ENCODE data around the gene SDCCAG8. TPM values are rescaled to one million over a fixed set of nuclear protein-coding genes. Genes with fewer than 3 reads are reported as not detected.

Gene SDCCAG8
- total RNA-seq, 1 donor from 2014 or later = 19.8 TPM

DNA sequence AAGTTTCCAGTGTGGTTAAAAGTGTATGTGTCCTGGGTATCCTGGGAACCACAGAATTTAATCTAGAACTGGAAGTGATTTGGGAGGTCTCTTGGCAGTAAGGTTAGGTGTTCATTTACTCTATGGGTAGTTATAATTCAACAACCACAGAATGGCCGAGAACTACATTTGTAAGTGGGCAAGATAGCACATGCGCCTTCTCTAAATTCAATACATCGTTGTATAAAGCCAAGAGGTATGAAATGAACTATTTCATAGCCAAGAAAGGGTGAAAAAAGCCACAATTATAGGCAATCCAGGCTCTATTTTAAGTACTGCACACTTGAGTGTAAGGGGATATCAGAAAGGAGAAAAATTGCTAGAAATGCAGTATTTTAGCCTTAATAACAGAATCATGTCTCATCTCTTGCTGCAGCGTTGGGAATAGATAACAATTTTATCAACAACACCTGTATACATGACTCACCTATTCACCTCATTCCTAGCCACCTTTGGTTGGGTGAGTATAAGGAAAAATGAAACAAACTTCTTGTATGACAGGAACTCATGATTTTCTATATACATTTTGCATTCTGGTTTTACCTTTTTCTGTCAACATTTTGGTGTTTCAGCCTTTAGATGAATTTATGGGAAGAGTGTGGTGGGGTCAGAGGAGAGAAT is 4.5 kb downstream of the SDCCAG8 start:
- TF ChIP-seq, protein P1, sequence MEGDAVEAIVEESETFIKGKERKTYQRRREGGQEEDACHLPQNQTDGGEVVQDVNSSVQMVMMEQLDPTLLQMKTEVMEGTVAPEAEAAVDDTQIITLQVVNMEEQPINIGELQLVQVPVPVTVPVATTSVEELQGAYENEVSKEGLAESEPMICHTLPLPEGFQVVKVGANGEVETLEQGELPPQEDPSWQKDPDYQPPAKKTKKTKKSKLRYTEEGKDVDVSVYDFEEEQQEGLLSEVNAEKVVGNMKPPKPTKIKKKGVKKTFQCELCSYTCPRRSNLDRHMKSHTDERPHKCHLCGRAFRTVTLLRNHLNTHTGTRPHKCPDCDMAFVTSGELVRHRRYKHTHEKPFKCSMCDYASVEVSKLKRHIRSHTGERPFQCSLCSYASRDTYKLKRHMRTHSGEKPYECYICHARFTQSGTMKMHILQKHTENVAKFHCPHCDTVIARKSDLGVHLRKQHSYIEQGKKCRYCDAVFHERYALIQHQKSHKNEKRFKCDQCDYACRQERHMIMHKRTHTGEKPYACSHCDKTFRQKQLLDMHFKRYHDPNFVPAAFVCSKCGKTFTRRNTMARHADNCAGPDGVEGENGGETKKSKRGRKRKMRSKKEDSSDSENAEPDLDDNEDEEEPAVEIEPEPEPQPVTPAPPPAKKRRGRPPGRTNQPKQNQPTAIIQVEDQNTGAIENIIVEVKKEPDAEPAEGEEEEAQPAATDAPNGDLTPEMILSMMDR (IDR thresholded peaks at IDR 0.05) = no peak
- no peak overlapping the region for H3K4me3 Mint-ChIP-seq (ENCODE audit: unreplicated experiment)
- H3K9me3 Mint-ChIP-seq (ENCODE audit: low read depth) = no peaks in the 10 kb centered on the region
- no peaks in the 10 kb centered on the region for H3K27me3 Mint-ChIP-seq (ENCODE audit: low read depth)
- no peaks in the 10 kb centered on the region for H3K36me3 Mint-ChIP-seq (ENCODE audit: low read depth)
- H3K4me1 Mint-ChIP-seq (ENCODE audit: low read depth) = peaks cover 35% of the 10 kb centered on the region
- DNase-seq (ENCODE audit: low spot score) = no peak
- H3K27ac Mint-ChIP-seq (ENCODE audit: unreplicated experiment) = no peak overlapping the region

DNA sequence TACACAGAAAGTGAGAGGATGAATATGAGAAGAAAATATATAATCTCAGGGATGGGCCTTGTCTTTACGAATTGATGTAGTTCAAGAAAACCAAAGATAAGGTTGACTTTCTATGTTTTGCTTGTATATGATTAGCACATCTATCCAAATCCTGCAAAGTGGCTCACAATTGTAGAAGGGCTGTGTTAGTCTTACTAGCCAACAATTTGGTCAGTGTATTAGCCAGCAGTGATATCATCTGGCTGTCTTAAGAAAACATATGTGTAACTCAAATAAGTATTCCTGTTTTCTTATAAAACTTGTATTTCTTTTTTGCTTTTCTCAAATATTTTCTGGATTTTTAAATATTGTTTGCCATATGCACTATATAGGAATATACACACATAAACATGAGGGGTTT is 5.5 kb downstream of the SDCCAG8 start:
- no peaks in the 10 kb centered on the region for H3K27me3 Mint-ChIP-seq (ENCODE audit: low read depth)
- H3K27ac Mint-ChIP-seq (ENCODE audit: unreplicated experiment) = no peak overlapping the region
- TF ChIP-seq, protein P1 (IDR thresholded peaks at IDR 0.05) = no peak
- no peaks in the 10 kb centered on the region for H3K9me3 Mint-ChIP-seq (ENCODE audit: low read depth)
- no peak for DNase-seq (ENCODE audit: low spot score)
- H3K4me1 Mint-ChIP-seq (ENCODE audit: low read depth) = peaks cover 37% of the 10 kb centered on the region
- H3K4me3 Mint-ChIP-seq (ENCODE audit: unreplicated experiment) = no peak overlapping the region
- no peaks in the 10 kb centered on the region for H3K36me3 Mint-ChIP-seq (ENCODE audit: low read depth)

DNA sequence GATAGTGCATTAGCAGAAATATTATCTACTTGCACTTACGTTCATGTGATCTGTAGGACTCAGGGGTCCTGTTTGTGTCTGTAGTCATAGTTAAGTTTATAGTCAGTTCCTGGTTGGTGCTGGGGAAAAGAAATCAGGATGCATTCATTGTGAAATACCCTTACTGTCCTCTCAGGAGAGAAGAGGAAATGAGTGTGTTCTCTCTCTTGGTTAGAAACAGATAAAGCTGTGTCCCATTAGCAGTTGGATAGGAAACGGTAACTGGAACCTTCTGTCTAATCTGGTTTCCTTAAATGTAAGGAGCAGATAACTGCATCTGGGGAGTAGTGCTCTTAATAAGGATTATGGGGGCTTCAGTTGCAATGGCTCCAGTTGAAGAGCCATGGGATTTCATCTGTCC is 8.9 kb downstream of the SDCCAG8 start:
- TF ChIP-seq, protein P1 (IDR thresholded peaks at IDR 0.05) = no peak
- no peak for DNase-seq (ENCODE audit: low spot score)
- Mint-ChIP-seq H3K4me1 (ENCODE audit: low read depth) (peaks cover 46% of the 10 kb centered on the region), H3K27ac (ENCODE audit: unreplicated experiment) (peak overlapping the region; percentile 4), H3K27me3 (ENCODE audit: low read depth) (no peaks in the 10 kb centered on the region), H3K36me3 (ENCODE audit: low read depth) (no peaks in the 10 kb centered on the region), H3K4me3 (ENCODE audit: unreplicated experiment) (no peak overlapping the region), H3K9me3 (ENCODE audit: low read depth) (no peaks in the 10 kb centered on the region)

DNA sequence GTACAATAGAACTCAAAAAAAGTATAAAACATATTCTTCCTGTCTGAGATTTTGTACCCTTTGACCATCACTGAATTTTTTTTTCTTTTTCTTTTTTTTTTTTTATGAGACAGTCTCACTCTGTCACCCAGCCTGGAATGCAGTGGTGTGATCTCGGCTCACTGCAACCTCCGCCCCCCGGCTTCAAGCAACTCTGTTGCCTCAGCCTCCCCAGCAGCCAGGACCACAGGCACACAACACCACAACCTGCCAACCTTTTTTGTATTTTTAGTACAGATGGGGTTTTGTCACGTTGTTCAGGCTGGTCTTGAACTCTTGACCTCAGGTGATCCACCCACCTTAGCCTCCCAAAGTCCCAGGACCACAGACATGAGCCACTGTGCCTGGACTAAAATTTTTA is 10.4 kb downstream of the SDCCAG8 start:
- Mint-ChIP-seq H3K36me3 (ENCODE audit: low read depth) (no peaks in the 10 kb centered on the region), H3K4me1 (ENCODE audit: low read depth) (peaks cover 55% of the 10 kb centered on the region), H3K27ac (ENCODE audit: unreplicated experiment) (peak overlapping the region; percentile 70), H3K4me3 (ENCODE audit: unreplicated experiment) (no peak overlapping the region), H3K27me3 (ENCODE audit: low read depth) (no peaks in the 10 kb centered on the region), H3K9me3 (ENCODE audit: low read depth) (no peaks in the 10 kb centered on the region)
- DNase-seq (ENCODE audit: low spot score) = no peak
- TF ChIP-seq, protein P1 (IDR thresholded peaks at IDR 0.05) = no peak

DNA sequence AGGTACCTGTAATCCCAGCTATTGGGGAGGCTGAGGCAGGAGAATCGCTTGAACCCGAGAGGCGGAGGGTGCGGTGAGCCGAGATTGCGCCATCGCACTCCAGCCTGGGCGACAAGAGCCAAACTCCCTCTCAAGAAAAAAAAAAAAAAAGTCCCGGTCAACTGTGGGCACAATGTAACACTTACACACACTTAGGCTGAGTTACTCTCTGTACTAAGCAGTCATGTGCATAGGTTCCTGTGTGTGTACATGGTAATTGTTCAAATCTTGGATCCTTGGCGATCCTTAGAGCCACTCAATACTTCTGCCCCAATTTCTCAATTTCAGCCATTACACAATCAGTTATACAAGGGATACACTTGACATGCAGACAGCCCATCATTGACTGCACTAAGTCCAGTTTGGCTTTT is 11.6 kb downstream of the SDCCAG8 start:
- Mint-ChIP-seq H3K9me3 (ENCODE audit: low read depth) (no peaks in the 10 kb centered on the region), H3K4me1 (ENCODE audit: low read depth) (peaks cover 61% of the 10 kb centered on the region), H3K4me3 (ENCODE audit: unreplicated experiment) (no peak overlapping the region)

More for the DNA sequence above, 11.6 kb downstream of the SDCCAG8 start:
- H3K36me3 Mint-ChIP-seq (ENCODE audit: low read depth) = no peaks in the 10 kb centered on the region
- peak overlapping the region; percentile 91 for H3K27ac Mint-ChIP-seq (ENCODE audit: unreplicated experiment)
- no peak for DNase-seq (ENCODE audit: low spot score)
- no peaks in the 10 kb centered on the region for H3K27me3 Mint-ChIP-seq (ENCODE audit: low read depth)
- TF ChIP-seq, protein P1 (IDR thresholded peaks at IDR 0.05) = no peak

Data from chondrocyte (in vitro differentiated cells).